Trophoblast cell (in vitro differentiated cells and primary cell): Measurements from ENCODE around the gene CD70.

Experiments
- DNase-seq, 2 donors: peaks; one replicate each; pipeline ENCODE4 v3.0.0-alpha.2; 2016
- H2AFZ ChIP-seq: 2 replicates; pipeline ENCODE4 v1.6.1; 2013; ENCODE audit warnings: low read length, moderate library complexity, mild to moderate bottlenecking; ENCODE audit not compliant: insufficient read depth, poor library complexity
- H2AK5ac ChIP-seq: 2 replicates; pipeline ENCODE4 v1.6.1; 2013; ENCODE audit warnings: mild to moderate bottlenecking, low read length
- H2BK120ac ChIP-seq: 2 replicates; pipeline ENCODE4 v1.6.1; 2013; ENCODE audit warnings: low read length, mild to moderate bottlenecking, moderate library complexity; ENCODE audit not compliant: insufficient read depth, poor library complexity
- H2BK12ac ChIP-seq: 2 replicates; pipeline ENCODE4 v1.6.1; 2013; ENCODE audit warnings: mild to moderate bottlenecking, low read length, moderate library complexity
- H2BK5ac ChIP-seq: 2 replicates; pipeline ENCODE4 v1.6.1; 2013; ENCODE audit warnings: low read length, low read depth, moderate library complexity, mild to moderate bottlenecking; ENCODE audit not compliant: poor library complexity
- H3K14ac ChIP-seq: 2 replicates; pipeline ENCODE4 v1.6.1; 2013; ENCODE audit warnings: mild to moderate bottlenecking, low read length
- H3K18ac ChIP-seq: 2 replicates; pipeline ENCODE4 v1.6.1; 2013; ENCODE audit warnings: mild to moderate bottlenecking, low read length
- H3K23ac ChIP-seq: 2 replicates; pipeline ENCODE4 v1.6.1; 2013; ENCODE audit warnings: low read length
- H3K27ac ChIP-seq: 2 replicates; pipeline ENCODE4 v1.5.1; 2013; ENCODE audit warnings: low read depth, mild to moderate bottlenecking, inconsistent platforms, low read length, moderate library complexity
- H3K27me3 ChIP-seq: 2 replicates; pipeline ENCODE4 v1.6.1; 2013; ENCODE audit warnings: inconsistent platforms, mild to moderate bottlenecking, low read length, moderate library complexity; ENCODE audit not compliant: insufficient read depth
- H3K36me3 ChIP-seq, 2 experiments: 1 replicate in 1 of 2; 2 replicates in 1 of 2; pipeline ENCODE4 v1.6.1; 2013; ENCODE audit warnings: low read length in 2 of 2, mild to moderate bottlenecking in 2 of 2, moderate library complexity in 1 of 2; ENCODE audit not compliant: insufficient read depth in 2 of 2, control insufficient read depth in 1 of 2
- H3K4ac ChIP-seq: 2 replicates; pipeline ENCODE4 v1.6.1; 2013; ENCODE audit warnings: low read depth, mild to moderate bottlenecking, low read length, moderate library complexity
- H3K4me1 ChIP-seq, 2 experiments: 1 replicate in 1 of 2; 2 replicates in 1 of 2; pipeline ENCODE4 v1.6.1; 2013; ENCODE audit warnings: low read length in 2 of 2, mild to moderate bottlenecking in 2 of 2, moderate library complexity in 1 of 2; ENCODE audit not compliant: insufficient read depth in 2 of 2, control insufficient read depth in 1 of 2
- H3K4me2 ChIP-seq: 2 replicates; pipeline ENCODE4 v1.6.1; 2013; ENCODE audit warnings: inconsistent platforms, mild to moderate bottlenecking, low read length, moderate library complexity
- H3K4me3 ChIP-seq: 2 replicates; pipeline ENCODE4 v1.5.1; 2013; ENCODE audit warnings: mild to moderate bottlenecking, low read depth, low read length, inconsistent platforms
- H3K79me1 ChIP-seq: one replicate; pipeline ENCODE4 v1.6.1; 2013; ENCODE audit warnings: low read length
- H3K79me2 ChIP-seq: 2 replicates; pipeline ENCODE4 v1.6.1; 2013; ENCODE audit warnings: low read length, mild to moderate bottlenecking; ENCODE audit not compliant: control insufficient read depth, insufficient read depth, poor library complexity
- H3K9ac ChIP-seq: 2 replicates; pipeline ENCODE4 v1.6.1; 2013; ENCODE audit warnings: mild to moderate bottlenecking, low read length
- H3K9me3 ChIP-seq: 2 replicates; pipeline ENCODE4 v1.6.1; 2013; ENCODE audit warnings: low read depth, mild to moderate bottlenecking, control low read depth, inconsistent platforms, low read length; ENCODE audit not compliant: insufficient read depth
- H4K12ac ChIP-seq: 2 replicates; pipeline ENCODE4 v1.6.1; 2013; ENCODE audit warnings: low read depth, mild to moderate bottlenecking, low read length, moderate library complexity
- H4K8ac ChIP-seq: 2 replicates; pipeline ENCODE4 v1.6.1; 2013; ENCODE audit warnings: low read depth, mild to moderate bottlenecking, low read length, moderate library complexity
- H4K91ac ChIP-seq: one replicate; pipeline ENCODE4 v1.6.1; 2013; ENCODE audit warnings: low read depth, mild to moderate bottlenecking, low read length, moderate library complexity
- WGBS: extraction: QIAGEN DNeasy Blood & Tissue Kit; methylation state at CpG from one replicate; pipeline ENCODE4 v1.1.7; 2013; ENCODE audit warnings: missing lambda C conversion rate; ENCODE audit not compliant: insufficient read length, insufficient coverage; ENCODE audit errors: extremely low coverage; 5-methylcytosine and 5-hydroxymethylcytosine counted together

Gene CD70

GRCh38 chr19:6579450-6580178 is 11.3 kb downstream of the CD70 start:
- H3K79me2 ChIP-seq, result no peaks in the 10 kb centered on the region
- no peak overlapping the region for H2BK5ac ChIP-seq
- H3K4me1 ChIP-seq, result no peaks in the 10 kb centered on the region
- H2BK120ac ChIP-seq, result no peak overlapping the region
- H3K9ac ChIP-seq, result no peak overlapping the region
- H3K4me3 ChIP-seq, result no peak overlapping the region
- no peak overlapping the region for H2AFZ ChIP-seq
- H3K27me3 ChIP-seq, result no peaks in the 10 kb centered on the region
- no CpG with 5 or more reads among the region's 7 CpGs for WGBS
- peaks cover 2% of the 10 kb centered on the region for H3K9me3 ChIP-seq
- no peak overlapping the region for H3K18ac ChIP-seq
- H3K14ac ChIP-seq, result no peak overlapping the region
- H2AK5ac ChIP-seq, result no peak overlapping the region
- H4K12ac ChIP-seq, result no peak overlapping the region
- no peak overlapping the region for H4K91ac ChIP-seq
- H3K4me2 ChIP-seq, result no peak overlapping the region
- no peak for DNase-seq
- no peak overlapping the region for H3K27ac ChIP-seq
- no peak overlapping the region for H4K8ac ChIP-seq
- no peak overlapping the region for H3K4ac ChIP-seq
- H3K23ac ChIP-seq, result no peak overlapping the region
- H3K36me3 ChIP-seq, result no peaks in the 10 kb centered on the region
- no peak overlapping the region for H2BK12ac ChIP-seq
- H3K79me1 ChIP-seq, result no peaks in the 10 kb centered on the region

- Histone ChIP-seq H3K27me3 (no peaks in the 10 kb centered on the region), H4K91ac (no peak overlapping the region), H2BK5ac (no peak overlapping the region)
These were observed 13.3 kb downstream of the CD70 start for GRCh38 chr19:6577476-6578125.

GRCh38 chr19:6576869-6577475 is 14.0 kb downstream of the CD70 start:
- H2BK5ac ChIP-seq, result no peak overlapping the region
- H4K8ac ChIP-seq, result no peak overlapping the region
- H3K4me3 ChIP-seq, result no peak overlapping the region
- H3K18ac ChIP-seq, result no peak overlapping the region
- WGBS, result no CpG with 5 or more reads among the region's 5 CpGs
- H3K36me3 ChIP-seq, result no peaks in the 10 kb centered on the region
- no peak overlapping the region for H2BK12ac ChIP-seq
- H4K12ac ChIP-seq, result no peak overlapping the region
- H2BK120ac ChIP-seq, result no peak overlapping the region
- H3K14ac ChIP-seq, result no peak overlapping the region
- H3K79me2 ChIP-seq, result no peaks in the 10 kb centered on the region
- no peak overlapping the region for H3K23ac ChIP-seq
- no peak overlapping the region for H4K91ac ChIP-seq
- no peak overlapping the region for H3K9ac ChIP-seq
- H3K79me1 ChIP-seq, result no peaks in the 10 kb centered on the region
- H3K27ac ChIP-seq, result no peak overlapping the region
- H3K27me3 ChIP-seq, result no peaks in the 10 kb centered on the region
- no peak overlapping the region for H2AK5ac ChIP-seq
- no peak overlapping the region for H3K4me2 ChIP-seq
- peaks cover 2% of the 10 kb centered on the region for H3K9me3 ChIP-seq
- DNase-seq, result no peak
- no peak overlapping the region for H2AFZ ChIP-seq
- H3K4me1 ChIP-seq, result no peaks in the 10 kb centered on the region
- no peak overlapping the region for H3K4ac ChIP-seq

More at GRCh38 chr19:6577476-6578125, 13.3 kb downstream of the CD70 start:
- Histone ChIP-seq H3K4me2 (no peak overlapping the region), H3K18ac (no peak overlapping the region), H3K4ac (no peak overlapping the region), H2BK12ac (no peak overlapping the region), H3K79me1 (no peaks in the 10 kb centered on the region), H3K79me2 (no peaks in the 10 kb centered on the region), H3K36me3 (no peaks in the 10 kb centered on the region), H2AK5ac (no peak overlapping the region), H3K9ac (no peak overlapping the region), H4K8ac (no peak overlapping the region), H2BK120ac (no peak overlapping the region), H3K14ac (no peak overlapping the region), H3K27ac (no peak overlapping the region), H2AFZ (no peak overlapping the region), H3K23ac (no peak overlapping the region), H4K12ac (no peak overlapping the region), H3K4me3 (no peak overlapping the region), H3K4me1 (no peaks in the 10 kb centered on the region), H3K9me3 (peaks cover 2% of the 10 kb centered on the region)
- DNase-seq, result peak in 1 of 2 donors; percentile 38
- WGBS, result no CpG with 5 or more reads among the region's 5 CpGs

GRCh38 chr19:6573350-6573749 is 17.6 kb downstream of the CD70 start:
- no peak overlapping the region for H2BK5ac ChIP-seq
- H3K9ac ChIP-seq, result no peak overlapping the region
- no peak for DNase-seq
- H2BK120ac ChIP-seq, result no peak overlapping the region
- no peak overlapping the region for H3K14ac ChIP-seq
- H3K4me1 ChIP-seq, result no peaks in the 10 kb centered on the region
- no peak overlapping the region for H3K18ac ChIP-seq
- peaks cover 2% of the 10 kb centered on the region for H3K9me3 ChIP-seq
- H3K4me3 ChIP-seq, result no peak overlapping the region
- H3K4me2 ChIP-seq, result no peak overlapping the region
- no peak overlapping the region for H2BK12ac ChIP-seq
- no peak overlapping the region for H4K8ac ChIP-seq
- no peak overlapping the region for H4K91ac ChIP-seq
- H2AK5ac ChIP-seq, result no peak overlapping the region
- no peak overlapping the region for H3K27ac ChIP-seq
- no peaks in the 10 kb centered on the region for H3K79me1 ChIP-seq
- H3K36me3 ChIP-seq, result no peaks in the 10 kb centered on the region
- no peaks in the 10 kb centered on the region for H3K27me3 ChIP-seq
- no peak overlapping the region for H3K23ac ChIP-seq
- H4K12ac ChIP-seq, result no peak overlapping the region
- H3K4ac ChIP-seq, result no peak overlapping the region
- no peaks in the 10 kb centered on the region for H3K79me2 ChIP-seq
- no peak overlapping the region for H2AFZ ChIP-seq
- no CpG with 5 or more reads among the region's 1 CpG for WGBS
